Measurements from ENCODE around the gene LRMDA.

The LRMDA gene

GRCh38 chr10:76115471-76116155 is 684.2 kb downstream of the LRMDA start:
- TF ChIP-seq, protein P1, sequence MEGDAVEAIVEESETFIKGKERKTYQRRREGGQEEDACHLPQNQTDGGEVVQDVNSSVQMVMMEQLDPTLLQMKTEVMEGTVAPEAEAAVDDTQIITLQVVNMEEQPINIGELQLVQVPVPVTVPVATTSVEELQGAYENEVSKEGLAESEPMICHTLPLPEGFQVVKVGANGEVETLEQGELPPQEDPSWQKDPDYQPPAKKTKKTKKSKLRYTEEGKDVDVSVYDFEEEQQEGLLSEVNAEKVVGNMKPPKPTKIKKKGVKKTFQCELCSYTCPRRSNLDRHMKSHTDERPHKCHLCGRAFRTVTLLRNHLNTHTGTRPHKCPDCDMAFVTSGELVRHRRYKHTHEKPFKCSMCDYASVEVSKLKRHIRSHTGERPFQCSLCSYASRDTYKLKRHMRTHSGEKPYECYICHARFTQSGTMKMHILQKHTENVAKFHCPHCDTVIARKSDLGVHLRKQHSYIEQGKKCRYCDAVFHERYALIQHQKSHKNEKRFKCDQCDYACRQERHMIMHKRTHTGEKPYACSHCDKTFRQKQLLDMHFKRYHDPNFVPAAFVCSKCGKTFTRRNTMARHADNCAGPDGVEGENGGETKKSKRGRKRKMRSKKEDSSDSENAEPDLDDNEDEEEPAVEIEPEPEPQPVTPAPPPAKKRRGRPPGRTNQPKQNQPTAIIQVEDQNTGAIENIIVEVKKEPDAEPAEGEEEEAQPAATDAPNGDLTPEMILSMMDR (IDR thresholded peaks at IDR 0.05) = no peak

- TF ChIP-seq, protein P1 (IDR thresholded peaks at IDR 0.05) = no peak
Observed at GRCh38 chr10:76116523-76116922, 685.1 kb downstream of the LRMDA start.

DNA sequence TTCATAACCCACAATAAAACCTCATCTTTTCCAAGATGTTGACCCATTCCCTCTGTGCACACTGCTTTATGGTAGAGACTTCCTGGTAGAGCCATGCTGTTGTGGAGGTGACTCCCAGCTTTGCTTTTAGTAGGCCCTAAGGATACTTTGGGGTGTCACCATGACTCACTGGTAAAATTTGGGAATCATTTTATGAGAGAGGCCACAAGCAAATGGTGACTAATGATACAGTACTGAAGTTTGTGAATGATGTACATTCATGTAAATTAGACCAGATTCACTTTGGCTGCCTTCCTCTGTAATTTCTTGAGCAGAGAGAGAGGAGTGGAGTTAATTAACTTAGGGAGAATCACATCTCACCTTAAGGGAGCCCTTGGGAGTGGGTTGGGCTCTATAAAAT is 686.5 kb downstream of the LRMDA start:
- TF ChIP-seq, protein P1 (IDR thresholded peaks at IDR 0.05) = no peak

GRCh38 chr10:76119036-76119435 is 687.6 kb downstream of the LRMDA start:
- TF ChIP-seq, protein P1 (IDR thresholded peaks at IDR 0.05) = no peak

DNA sequence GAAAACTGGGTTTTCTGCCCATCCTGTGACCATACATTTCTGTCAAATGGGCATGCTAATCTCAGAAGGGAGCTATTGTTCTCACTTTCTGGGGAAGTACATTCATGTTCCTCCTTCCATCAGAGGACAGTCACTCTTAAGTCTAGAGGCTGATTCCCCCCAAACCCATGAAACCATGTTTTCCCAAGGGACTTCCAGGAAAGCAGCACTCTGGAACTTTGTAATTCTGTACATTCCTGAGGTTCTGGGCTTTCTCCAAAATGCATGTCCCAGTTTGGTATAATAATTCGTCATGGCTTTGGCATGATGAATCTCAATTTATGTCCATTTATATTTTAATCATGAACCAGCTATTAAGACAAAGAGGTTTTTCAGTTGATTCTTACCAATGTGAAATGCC is 688.1 kb downstream of the LRMDA start:
- TF ChIP-seq, protein P1 (IDR thresholded peaks at IDR 0.05) = no peak

DNA sequence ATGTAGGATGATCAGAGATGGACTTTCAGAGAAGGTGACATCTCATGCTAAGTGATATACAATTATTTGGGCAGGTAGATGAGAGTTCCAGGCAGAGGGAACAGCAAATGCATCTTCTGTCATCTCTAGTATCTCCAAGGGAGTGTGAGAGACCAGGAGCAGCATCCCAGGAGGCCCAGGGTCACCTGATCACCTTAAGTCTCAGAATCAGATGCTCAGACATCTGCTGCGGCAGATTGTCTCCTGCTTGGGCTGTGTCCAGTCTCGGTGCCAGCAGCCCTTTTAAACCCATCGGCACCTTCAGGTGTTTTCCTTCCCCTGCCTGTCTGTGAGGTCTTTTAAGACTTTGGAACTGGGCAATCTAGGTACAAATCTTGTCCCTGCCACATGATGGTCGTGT is 690.6 kb downstream of the LRMDA start:
- TF ChIP-seq, protein P1 (IDR thresholded peaks at IDR 0.05) = no peak

DNA sequence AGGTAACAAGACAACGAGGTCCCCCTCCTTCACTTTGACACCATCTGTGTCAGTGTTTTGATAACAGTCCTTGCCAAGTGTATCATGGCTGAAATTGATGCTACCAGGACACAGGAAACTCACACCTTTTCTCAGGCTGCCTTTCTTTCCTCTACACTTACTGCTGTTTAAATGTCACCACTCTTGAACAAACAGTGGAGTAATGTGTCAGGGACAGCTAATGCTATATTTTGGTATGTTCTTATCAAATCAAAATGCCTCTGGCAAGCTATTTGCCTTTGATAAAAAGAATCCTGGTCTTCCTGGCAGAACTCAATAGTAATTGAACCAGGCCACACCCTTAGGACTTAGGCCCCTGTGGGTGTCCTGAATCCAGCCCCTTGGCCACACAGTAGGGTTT is 692.9 kb downstream of the LRMDA start:
- TF ChIP-seq, protein P1 (IDR thresholded peaks at IDR 0.05) = no peak

DNA sequence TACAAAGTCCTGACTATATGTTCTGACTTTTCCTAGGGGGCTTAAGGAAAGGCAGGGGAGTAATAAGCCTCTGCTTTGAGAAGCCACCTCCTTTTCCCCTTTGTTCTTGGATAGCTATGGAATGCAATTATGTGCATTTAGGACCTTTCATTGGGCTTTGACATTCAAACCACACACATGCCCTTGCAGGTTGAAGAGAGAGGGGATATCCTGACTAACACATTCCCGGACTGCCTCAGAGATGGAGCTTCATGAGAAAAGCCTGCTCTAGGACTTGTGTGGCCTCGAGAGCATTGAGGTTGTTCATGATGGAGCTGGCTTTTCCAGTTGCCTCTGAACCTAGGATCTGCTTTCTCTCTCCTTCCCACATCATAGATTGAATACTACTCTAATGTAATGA is 694.5 kb downstream of the LRMDA start:
- TF ChIP-seq, protein P1 (IDR thresholded peaks at IDR 0.05) = no peak
